ENCODE measurements around the gene WHRN. TPM values are rescaled to one million over a fixed set of nuclear protein-coding genes. Genes with fewer than 3 reads are reported as not detected.

The WHRN gene
- total and polyA plus RNA-seq, 9 donors, result 0.89 to 5.5 (median 3.3) TPM

DNA sequence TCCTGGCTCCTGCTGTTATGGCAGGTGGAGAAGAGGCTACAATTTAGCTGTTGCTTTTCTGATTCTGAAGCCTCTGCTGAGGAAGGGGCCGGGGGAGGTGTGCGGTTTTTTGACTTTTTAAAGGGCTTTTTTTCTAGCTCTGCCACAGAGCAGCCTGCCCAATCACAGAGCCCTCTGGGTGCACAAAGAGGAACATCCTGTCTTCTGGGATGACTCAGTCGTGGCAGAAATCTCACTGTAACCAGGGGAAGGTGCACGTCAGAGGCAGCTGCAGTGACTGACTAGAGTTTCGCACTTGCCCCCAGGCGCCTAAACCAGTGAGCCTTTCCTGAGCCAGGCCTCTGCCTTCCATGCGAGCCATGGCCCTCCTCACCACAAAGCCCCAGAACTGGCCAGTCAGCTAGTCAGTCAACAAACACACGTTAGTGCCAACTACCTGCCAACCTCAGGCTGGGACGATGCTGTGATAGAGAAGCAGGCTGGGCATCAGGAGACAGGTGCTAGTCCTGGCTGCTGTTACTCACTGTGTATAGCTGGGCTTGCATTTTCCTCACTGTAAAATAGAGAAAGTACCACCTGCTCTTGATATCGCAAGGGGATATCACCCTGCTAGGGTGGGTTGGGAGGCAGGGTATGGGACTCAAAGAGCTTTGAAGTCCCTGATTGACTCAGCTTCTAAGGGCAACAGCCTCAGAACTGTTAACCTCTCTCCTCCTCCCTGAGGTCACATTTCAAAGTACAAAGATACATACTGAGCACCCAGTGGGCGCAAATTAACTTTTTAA is 119.7 kb downstream of the WHRN start:
- peak; percentile 77 for DNase-seq
- Histone ChIP-seq H3K9me3 (replicated peaks; ENCODE audit: control insufficient read depth, low read depth, low read length) (no peaks in the 10 kb centered on the region), H3K36me3 (ENCODE audit: control insufficient read depth, insufficient read depth, low read length) (peaks cover 12% of the 10 kb centered on the region), H3K4me3 (ENCODE audit: low read length) (peak overlapping the region; percentile 69), H3K4me1 (ENCODE audit: control insufficient read depth, insufficient read depth, low read length) (peaks cover 66% of the 10 kb centered on the region), H3K27me3 (ENCODE audit: control insufficient read depth, insufficient read depth, low read length) (no peaks in the 10 kb centered on the region), H3K27ac (ENCODE audit: low read length) (peak overlapping the region; percentile 75)
- 54% methylated on average over 3 of the region's 11 CpGs for WGBS (ENCODE audit: insufficient coverage)

DNA sequence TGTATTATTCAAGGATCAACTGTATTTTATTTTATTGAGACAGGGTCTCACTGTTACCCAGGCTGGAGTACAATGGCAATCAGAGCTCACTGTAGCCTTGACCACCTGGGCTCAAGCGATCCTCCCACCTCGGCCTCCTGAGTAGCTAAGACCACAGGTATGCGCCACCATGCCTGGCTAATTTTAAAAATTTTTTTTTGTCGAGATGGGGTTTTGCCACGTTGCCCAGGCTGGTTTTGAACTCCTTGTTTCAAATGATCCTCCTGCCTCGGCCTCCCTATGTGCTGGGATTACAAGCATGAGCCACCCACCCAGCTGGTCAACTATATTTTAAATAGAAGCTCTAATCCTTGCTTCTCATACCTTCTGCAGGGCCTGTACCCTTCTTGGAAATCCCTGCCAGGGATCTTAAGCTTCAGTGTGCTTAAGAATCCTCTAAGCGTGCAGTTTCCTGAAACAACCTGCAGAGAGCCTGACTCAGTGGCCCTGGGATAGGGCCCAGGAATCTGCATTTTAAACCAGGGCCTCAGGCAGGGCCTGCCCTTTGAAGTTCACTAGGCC is 120.4 kb downstream of the WHRN start:
- 90% methylated on average over 7 of the region's 7 CpGs for WGBS (ENCODE audit: insufficient coverage)
- H3K9me3 ChIP-seq (replicated peaks; ENCODE audit: control insufficient read depth, low read depth, low read length), result no peaks in the 10 kb centered on the region
- no peak for DNase-seq
- H3K4me1 ChIP-seq (ENCODE audit: control insufficient read depth, insufficient read depth, low read length), result peaks cover 59% of the 10 kb centered on the region
- no peak overlapping the region for H3K4me3 ChIP-seq (ENCODE audit: low read length)
- H3K36me3 ChIP-seq (ENCODE audit: control insufficient read depth, insufficient read depth, low read length), result peaks cover 12% of the 10 kb centered on the region
- H3K27me3 ChIP-seq (ENCODE audit: control insufficient read depth, insufficient read depth, low read length), result no peaks in the 10 kb centered on the region
- H3K27ac ChIP-seq (ENCODE audit: low read length), result peak overlapping the region; percentile 37

- H3K36me3 ChIP-seq (ENCODE audit: control insufficient read depth, insufficient read depth, low read length), result peaks cover 14% of the 10 kb centered on the region
- H3K4me3 ChIP-seq (ENCODE audit: low read length), result no peak overlapping the region
- no CpG with 5 or more reads among the region's 1 CpG for WGBS (ENCODE audit: insufficient coverage)
- DNase-seq, result no peak
- no peak overlapping the region for H3K27ac ChIP-seq (ENCODE audit: low read length)
- H3K27me3 ChIP-seq (ENCODE audit: control insufficient read depth, insufficient read depth, low read length), result no peaks in the 10 kb centered on the region
- peaks cover 55% of the 10 kb centered on the region for H3K4me1 ChIP-seq (ENCODE audit: control insufficient read depth, insufficient read depth, low read length)
- no peaks in the 10 kb centered on the region for H3K9me3 ChIP-seq (replicated peaks; ENCODE audit: control insufficient read depth, low read depth, low read length)
Measured at GRCh38 chr9:114384341-114384740, 120.9 kb downstream of the WHRN start.

GRCh38 chr9:114383521-114384231 is 121.6 kb downstream of the WHRN start:
- peaks cover 51% of the 10 kb centered on the region for H3K4me1 ChIP-seq (ENCODE audit: control insufficient read depth, insufficient read depth, low read length)
- H3K36me3 ChIP-seq (ENCODE audit: control insufficient read depth, insufficient read depth, low read length), result peaks cover 21% of the 10 kb centered on the region
- peak overlapping the region; percentile 74 for H3K27ac ChIP-seq (ENCODE audit: low read length)
- H3K27me3 ChIP-seq (ENCODE audit: control insufficient read depth, insufficient read depth, low read length), result no peaks in the 10 kb centered on the region
- peak; percentile 85 for DNase-seq
- no peak overlapping the region for H3K4me3 ChIP-seq (ENCODE audit: low read length)
- no peaks in the 10 kb centered on the region for H3K9me3 ChIP-seq (replicated peaks; ENCODE audit: control insufficient read depth, low read depth, low read length)
- 39% methylated on average over 3 of the region's 8 CpGs for WGBS (ENCODE audit: insufficient coverage)

DNA sequence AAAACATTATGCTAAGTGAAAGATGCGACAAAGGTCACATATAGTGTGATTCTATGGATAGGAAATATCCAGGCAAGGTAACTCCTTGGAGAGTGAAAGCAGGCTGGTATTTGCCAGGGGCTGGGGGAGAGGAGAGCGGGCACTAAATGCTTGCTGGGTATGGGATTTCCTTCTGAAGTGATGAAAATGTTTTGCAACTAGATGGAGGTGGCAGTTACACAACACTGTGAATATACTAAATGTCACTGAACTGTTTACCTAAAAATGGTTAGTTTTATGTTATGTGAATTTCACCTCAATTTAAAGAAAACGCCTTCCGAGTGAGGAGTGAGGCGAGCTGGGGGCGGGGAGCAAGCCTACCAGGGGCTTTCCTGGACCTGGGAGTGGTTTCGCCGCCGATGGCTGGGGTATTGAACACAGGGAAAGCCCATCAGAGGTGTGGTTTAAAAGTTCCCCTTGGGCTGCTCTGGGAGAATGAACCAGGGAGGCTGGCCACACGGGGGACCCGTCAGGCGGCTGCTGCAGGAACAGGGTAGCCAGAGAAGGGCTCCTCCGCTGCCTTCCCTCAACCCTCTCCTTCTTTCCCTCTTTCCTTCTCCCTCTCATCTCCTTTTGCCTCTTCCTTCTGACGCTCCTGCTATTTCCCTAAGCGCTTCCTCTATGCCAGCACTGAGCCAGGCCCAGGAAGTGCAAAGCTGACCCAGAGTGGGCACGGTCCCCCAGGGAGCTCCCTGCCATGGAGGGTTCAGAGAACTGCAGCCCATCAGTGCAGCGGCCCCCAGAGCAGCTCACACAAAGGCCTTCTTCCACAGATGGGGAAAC is 122.4 kb downstream of the WHRN start:
- Histone ChIP-seq H3K27ac (ENCODE audit: low read length) (peak overlapping the region; percentile 74), H3K4me3 (ENCODE audit: low read length) (peak overlapping the region; percentile 15), H3K27me3 (ENCODE audit: control insufficient read depth, insufficient read depth, low read length) (no peaks in the 10 kb centered on the region), H3K36me3 (ENCODE audit: control insufficient read depth, insufficient read depth, low read length) (peaks cover 23% of the 10 kb centered on the region), H3K4me1 (ENCODE audit: control insufficient read depth, insufficient read depth, low read length) (peaks cover 43% of the 10 kb centered on the region), H3K9me3 (replicated peaks; ENCODE audit: control insufficient read depth, low read depth, low read length) (no peaks in the 10 kb centered on the region)
- no peak for DNase-seq
- 31% methylated on average over 14 of the region's 17 CpGs for WGBS (ENCODE audit: insufficient coverage)

GRCh38 chr9:114378883-114379282 is 126.4 kb downstream of the WHRN start:
- 97% methylated on average over 3 of the region's 5 CpGs for WGBS (ENCODE audit: insufficient coverage)
- H3K27me3 ChIP-seq (ENCODE audit: control insufficient read depth, insufficient read depth, low read length), result no peaks in the 10 kb centered on the region
- H3K9me3 ChIP-seq (replicated peaks; ENCODE audit: control insufficient read depth, low read depth, low read length), result no peaks in the 10 kb centered on the region
- H3K4me3 ChIP-seq (ENCODE audit: low read length), result no peak overlapping the region
- peaks cover 44% of the 10 kb centered on the region for H3K36me3 ChIP-seq (ENCODE audit: control insufficient read depth, insufficient read depth, low read length)
- DNase-seq, result no peak
- H3K4me1 ChIP-seq (ENCODE audit: control insufficient read depth, insufficient read depth, low read length), result peaks cover 13% of the 10 kb centered on the region
- no peak overlapping the region for H3K27ac ChIP-seq (ENCODE audit: low read length)

DNA sequence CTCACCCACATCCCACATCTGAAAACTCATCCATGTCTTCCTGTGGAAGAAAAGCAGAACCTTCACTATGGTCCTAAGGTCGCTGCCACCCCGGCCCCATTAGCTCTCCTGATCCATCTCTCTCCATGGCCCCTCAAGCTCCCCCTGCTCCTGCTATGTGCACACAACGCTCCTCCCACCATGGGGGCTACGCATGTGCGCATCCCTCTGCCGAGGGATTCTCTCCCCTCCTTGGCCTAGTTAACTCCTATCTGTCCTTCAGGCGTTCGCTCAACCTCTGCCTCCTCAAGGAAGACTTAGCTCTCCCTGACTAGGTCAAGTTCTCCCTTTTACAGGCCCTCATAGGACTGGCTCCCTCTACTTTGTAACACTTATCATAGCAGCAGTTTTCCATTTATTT is 127.3 kb downstream of the WHRN start:
- 89% methylated on average over 8 of the region's 8 CpGs for WGBS (ENCODE audit: insufficient coverage)
- Histone ChIP-seq H3K4me1 (ENCODE audit: control insufficient read depth, insufficient read depth, low read length) (peaks cover 11% of the 10 kb centered on the region), H3K9me3 (replicated peaks; ENCODE audit: control insufficient read depth, low read depth, low read length) (no peaks in the 10 kb centered on the region), H3K4me3 (ENCODE audit: low read length) (no peak overlapping the region), H3K27ac (ENCODE audit: low read length) (no peak overlapping the region), H3K27me3 (ENCODE audit: control insufficient read depth, insufficient read depth, low read length) (no peaks in the 10 kb centered on the region), H3K36me3 (ENCODE audit: control insufficient read depth, insufficient read depth, low read length) (peaks cover 47% of the 10 kb centered on the region)
- no peak for DNase-seq

- WGBS (ENCODE audit: insufficient coverage), result 94% methylated on average over 15 of the region's 19 CpGs
- Histone ChIP-seq H3K36me3 (ENCODE audit: control insufficient read depth, insufficient read depth, low read length) (peaks cover 44% of the 10 kb centered on the region), H3K27me3 (ENCODE audit: control insufficient read depth, insufficient read depth, low read length) (no peaks in the 10 kb centered on the region), H3K4me3 (ENCODE audit: low read length) (no peak overlapping the region), H3K27ac (ENCODE audit: low read length) (no peak overlapping the region), H3K4me1 (ENCODE audit: control insufficient read depth, insufficient read depth, low read length) (peaks cover 17% of the 10 kb centered on the region), H3K9me3 (replicated peaks; ENCODE audit: control insufficient read depth, low read depth, low read length) (no peaks in the 10 kb centered on the region)
- DNase-seq, result no peak
Measured at GRCh38 chr9:114376586-114377445, 128.5 kb downstream of the WHRN start.

GRCh38 chr9:114375386-114376175 is 129.7 kb downstream of the WHRN start:
- WGBS (ENCODE audit: insufficient coverage), result 72% methylated on average over 4 of the region's 9 CpGs
- H3K4me1 ChIP-seq (ENCODE audit: control insufficient read depth, insufficient read depth, low read length), result peaks cover 29% of the 10 kb centered on the region
- no peak overlapping the region for H3K4me3 ChIP-seq (ENCODE audit: low read length)
- DNase-seq, result no peak
- no peaks in the 10 kb centered on the region for H3K27me3 ChIP-seq (ENCODE audit: control insufficient read depth, insufficient read depth, low read length)
- no peaks in the 10 kb centered on the region for H3K9me3 ChIP-seq (replicated peaks; ENCODE audit: control insufficient read depth, low read depth, low read length)
- no peak overlapping the region for H3K27ac ChIP-seq (ENCODE audit: low read length)
- H3K36me3 ChIP-seq (ENCODE audit: control insufficient read depth, insufficient read depth, low read length), result peaks cover 44% of the 10 kb centered on the region
